Vagina (tissue), 2 donors: Measurements from ENCODE around the gene NINL.

Source experiments
- CTCF ChIP-seq, 3 experiments: fragments of 450-650 bp in 2 of 3; fragments of 200-600 bp in 1 of 3; sonication (generic) in 1 of 3; IDR thresholded peaks; one replicate each; pipeline ENCODE4 v1.5.1; 2017 to 2019; ENCODE audit warnings: antibody characterized with exemption in 3 of 3, mild to moderate bottlenecking in 2 of 3, moderate library complexity in 2 of 3
- POLR2A ChIP-seq, 2 donors: fragments of 450-650 bp; IDR thresholded peaks; one replicate each; pipeline ENCODE4 v1.6.1; 2017; ENCODE audit warnings: antibody characterized with exemption in 2 of 2, mild to moderate bottlenecking in 2 of 2, moderate library complexity in 2 of 2
- POLR2AphosphoS5 ChIP-seq, 2 donors: sonication (generic); formaldehyde crosslinking; IDR thresholded peaks; one replicate each; pipeline ENCODE4 v1.9.0; 2017; ENCODE audit warnings: antibody characterized with exemption in 2 of 2, mild to moderate bottlenecking in 2 of 2, low read depth in 1 of 2; ENCODE audit not compliant: insufficient read depth in 1 of 2

GRCh38 chr20:25579081-25579770, 6.1 kb downstream of the NINL start:
- TF ChIP-seq CTCF (IDR thresholded peaks at IDR 0.05): no peak
- TF ChIP-seq POLR2A (IDR thresholded peaks at IDR 0.05): no peak
- no peak for TF ChIP-seq POLR2AphosphoS5 (IDR thresholded peaks at IDR 0.05; ENCODE audit: insufficient read depth in 1 of 2, low read depth in 1 of 2)
